Prostate gland (tissue), 2 donors: ENCODE data around the gene AOPEP.

Source experiments
- POLR2AphosphoS5 ChIP-seq: sonication (generic); formaldehyde crosslinking; IDR thresholded peaks from one replicate; pipeline ENCODE4 v1.6.1; 2017; ENCODE audit warnings: antibody characterized with exemption
- TF ChIP-seq, protein P1 (sequence below), 4 experiments: fragments of 200-600 bp in 2 of 4; fragments of 450-650 bp in 2 of 4; sonication (generic) in 2 of 4; IDR thresholded peaks; 1 replicate in 3 of 4; 2 replicates in 1 of 4; pipeline ENCODE4 v1.5.1; 2016 to 2019; ENCODE audit warnings: antibody characterized with exemption in 4 of 4, mild to moderate bottlenecking in 2 of 4, moderate library complexity in 2 of 4

GRCh38 chr9:94933511-94933828 lies 207.0 kb downstream of the AOPEP start:
- TF ChIP-seq, protein P1, sequence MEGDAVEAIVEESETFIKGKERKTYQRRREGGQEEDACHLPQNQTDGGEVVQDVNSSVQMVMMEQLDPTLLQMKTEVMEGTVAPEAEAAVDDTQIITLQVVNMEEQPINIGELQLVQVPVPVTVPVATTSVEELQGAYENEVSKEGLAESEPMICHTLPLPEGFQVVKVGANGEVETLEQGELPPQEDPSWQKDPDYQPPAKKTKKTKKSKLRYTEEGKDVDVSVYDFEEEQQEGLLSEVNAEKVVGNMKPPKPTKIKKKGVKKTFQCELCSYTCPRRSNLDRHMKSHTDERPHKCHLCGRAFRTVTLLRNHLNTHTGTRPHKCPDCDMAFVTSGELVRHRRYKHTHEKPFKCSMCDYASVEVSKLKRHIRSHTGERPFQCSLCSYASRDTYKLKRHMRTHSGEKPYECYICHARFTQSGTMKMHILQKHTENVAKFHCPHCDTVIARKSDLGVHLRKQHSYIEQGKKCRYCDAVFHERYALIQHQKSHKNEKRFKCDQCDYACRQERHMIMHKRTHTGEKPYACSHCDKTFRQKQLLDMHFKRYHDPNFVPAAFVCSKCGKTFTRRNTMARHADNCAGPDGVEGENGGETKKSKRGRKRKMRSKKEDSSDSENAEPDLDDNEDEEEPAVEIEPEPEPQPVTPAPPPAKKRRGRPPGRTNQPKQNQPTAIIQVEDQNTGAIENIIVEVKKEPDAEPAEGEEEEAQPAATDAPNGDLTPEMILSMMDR (IDR thresholded peaks at IDR 0.05), result no peak
- TF ChIP-seq POLR2AphosphoS5, result no peak
